Measurements from ENCODE around the gene ZNF497.
"Not testable (repeated sequence)": the region's sequence is repeated elsewhere in the genome, so short reads cannot be mapped to it uniquely, and the experiment has no call there.

Gene ZNF497

GRCh38 chr19:58310685-58311084, 51.9 kb downstream of the ZNF497 start:
- not testable (repeated sequence) for DNase-seq (ENCODE audit: low read depth in 2 of 2)

- no peak for DNase-seq (ENCODE audit: low read depth in 2 of 2)
These were observed 54.8 kb downstream of the ZNF497 start for GRCh38 chr19:58307736-58308135.

- DNase-seq (ENCODE audit: low read depth in 2 of 2), result no peak
These were observed 56.6 kb downstream of the ZNF497 start for GRCh38 chr19:58305932-58306323.

- DNase-seq (ENCODE audit: low read depth in 2 of 2), result peak; percentile 84 to 89
These were observed 57.3 kb downstream of the ZNF497 start, which contains the start of gene ERVK3-1 for GRCh38 chr19:58305065-58305931. Gene ERVK3-1 (plus strand): TSS chr19:58305377. CDS start chr19:58312169, 6,792 bp downstream.

GRCh38 chr19:58304748-58305064, 57.8 kb downstream of the ZNF497 start:
- no peak for DNase-seq (ENCODE audit: low read depth in 2 of 2)
